Endodermal cell (in vitro differentiated cells): ENCODE results near the gene PTPRM. TPM values are rescaled to one million over a fixed set of nuclear protein-coding genes. Genes with fewer than 3 reads are reported as not detected.

Experiments used
- DNase-seq: peaks from one replicate; pipeline ENCODE4 v3.0.0-alpha.2; 2017
- H3K27ac ChIP-seq: 2 replicates; pipeline ENCODE4 v1.5.1; 2013; ENCODE audit warnings: mild to moderate bottlenecking, low read depth, low read length, moderate library complexity
- H3K27me3 ChIP-seq: 2 replicates; pipeline ENCODE4 v1.6.1; 2013; ENCODE audit warnings: mild to moderate bottlenecking, low read length, moderate library complexity; ENCODE audit not compliant: insufficient read depth, control insufficient read depth, poor library complexity, severe bottlenecking
- H3K36me3 ChIP-seq: 2 replicates; pipeline ENCODE4 v1.7.0; 2013; ENCODE audit warnings: mild to moderate bottlenecking, low read length, moderate library complexity; ENCODE audit not compliant: control insufficient read depth, insufficient read depth
- H3K4me1 ChIP-seq: one replicate; pipeline ENCODE4 v1.7.0; 2013; ENCODE audit warnings: low read length; ENCODE audit not compliant: control insufficient read depth, insufficient read depth
- H3K4me3 ChIP-seq: 2 replicates; pipeline ENCODE4 v1.5.1; 2013; ENCODE audit warnings: mild to moderate bottlenecking, low read length, moderate library complexity
- H3K9ac ChIP-seq: 2 replicates; pipeline ENCODE4 v1.6.1; 2013; ENCODE audit warnings: mild to moderate bottlenecking, low read length, moderate library complexity; ENCODE audit not compliant: poor library complexity, severe bottlenecking; ENCODE audit errors: extremely low read depth
- H3K9me3 ChIP-seq: 2 replicates; pipeline ENCODE4 v1.6.1; 2013; ENCODE audit warnings: mild to moderate bottlenecking, low read length, moderate library complexity; ENCODE audit not compliant: control insufficient read depth
- H3K27ac Mint-ChIP-seq: 2 replicates; pipeline ENCODE4 v1.8.0; 2020; ENCODE audit warnings: mixed read lengths
- H3K27me3 Mint-ChIP-seq: 2 replicates; pipeline ENCODE4 v1.8.0; 2021; ENCODE audit warnings: mild to moderate bottlenecking, mixed read lengths; ENCODE audit not compliant: insufficient read depth
- H3K36me3 Mint-ChIP-seq: 2 replicates; pipeline ENCODE4 v1.8.0; 2020; ENCODE audit warnings: low read depth, mixed read lengths
- H3K4me1 Mint-ChIP-seq: 2 replicates; pipeline ENCODE4 v1.8.0; 2020; ENCODE audit warnings: mixed read lengths
- H3K4me3 Mint-ChIP-seq: 2 replicates; pipeline ENCODE4 v1.8.0; 2020; ENCODE audit warnings: mild to moderate bottlenecking, moderate library complexity, mixed read lengths
- H3K9me3 Mint-ChIP-seq: 2 replicates; pipeline ENCODE4 v1.8.0; 2020; ENCODE audit warnings: mild to moderate bottlenecking, mixed read lengths
- WGBS, 2 experiments: methylation state at CpG; one replicate each; pipeline versions ENCODE4 v1.1.5 to v1.1.7; 2013; ENCODE audit warnings: missing lambda C conversion rate in 2 of 2, mixed read lengths in 1 of 2; ENCODE audit not compliant: insufficient coverage in 1 of 2, insufficient read length in 1 of 2; 5-methylcytosine and 5-hydroxymethylcytosine counted together
- total RNA-seq, 2 donors: library from RNA; stranded (reverse); fragmentation: NEBNext Ultra II Directional in 1 of 2; extraction: Animal tissue kit (Norgen Biotek cat#: 25700) in 1 of 2; gene quantifications; 2 replicates in 1 of 2; 3 replicates in 1 of 2; pipeline ENCODE4 v1.2.1, GENCODE V29; 2021
- TF ChIP-seq, protein P1 (sequence below): fragments of 200-600 bp; sonication (generic); conservative IDR thresholded peaks from 2 replicates; pipeline ENCODE4 v1.5.0; 2021; ENCODE audit warnings: antibody characterized with exemption, mild to moderate bottlenecking

Gene PTPRM
- total RNA-seq, 2 donors from 2014 or later: 47.2 to 57.6 TPM

DNA sequence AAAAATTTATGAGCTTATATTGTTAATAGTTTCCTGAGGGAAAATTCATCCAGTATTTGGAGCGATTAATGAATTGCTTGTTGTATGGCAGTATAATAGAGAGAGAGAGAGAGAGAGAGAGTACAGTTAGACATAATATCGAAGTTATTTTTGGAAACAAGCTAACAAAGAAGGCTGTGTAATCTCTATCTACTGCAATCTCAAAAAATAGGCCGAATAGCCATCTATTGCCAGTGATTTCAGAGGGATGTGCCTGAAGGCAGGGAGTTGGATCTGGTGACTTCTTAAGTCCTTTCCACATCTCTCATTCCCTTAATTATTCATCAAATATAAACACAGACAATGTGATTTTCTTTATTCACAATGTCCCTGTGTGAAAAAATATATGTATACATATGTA is 609.0 kb downstream of the PTPRM start:
- Histone ChIP-seq H3K27me3 (no peaks in the 10 kb centered on the region), H3K9me3 (peaks cover 38% of the 10 kb centered on the region), H3K27ac (peak overlapping the region; percentile 47), H3K4me3 (no peak overlapping the region), H3K36me3 (peaks cover 4% of the 10 kb centered on the region), H3K4me1 (no peaks in the 10 kb centered on the region), H3K9ac (no peak overlapping the region)
- Mint-ChIP-seq H3K27me3 (no peaks in the 10 kb centered on the region), H3K27ac (no peak overlapping the region), H3K4me1 (no peaks in the 10 kb centered on the region), H3K4me3 (no peak overlapping the region), H3K36me3 (peaks cover 5% of the 10 kb centered on the region), H3K9me3 (peaks cover 16% of the 10 kb centered on the region)
- 99 to 100% methylated on average over 2 to 3 of the region's 3 CpGs for WGBS, 2 experiments
- TF ChIP-seq, protein P1, sequence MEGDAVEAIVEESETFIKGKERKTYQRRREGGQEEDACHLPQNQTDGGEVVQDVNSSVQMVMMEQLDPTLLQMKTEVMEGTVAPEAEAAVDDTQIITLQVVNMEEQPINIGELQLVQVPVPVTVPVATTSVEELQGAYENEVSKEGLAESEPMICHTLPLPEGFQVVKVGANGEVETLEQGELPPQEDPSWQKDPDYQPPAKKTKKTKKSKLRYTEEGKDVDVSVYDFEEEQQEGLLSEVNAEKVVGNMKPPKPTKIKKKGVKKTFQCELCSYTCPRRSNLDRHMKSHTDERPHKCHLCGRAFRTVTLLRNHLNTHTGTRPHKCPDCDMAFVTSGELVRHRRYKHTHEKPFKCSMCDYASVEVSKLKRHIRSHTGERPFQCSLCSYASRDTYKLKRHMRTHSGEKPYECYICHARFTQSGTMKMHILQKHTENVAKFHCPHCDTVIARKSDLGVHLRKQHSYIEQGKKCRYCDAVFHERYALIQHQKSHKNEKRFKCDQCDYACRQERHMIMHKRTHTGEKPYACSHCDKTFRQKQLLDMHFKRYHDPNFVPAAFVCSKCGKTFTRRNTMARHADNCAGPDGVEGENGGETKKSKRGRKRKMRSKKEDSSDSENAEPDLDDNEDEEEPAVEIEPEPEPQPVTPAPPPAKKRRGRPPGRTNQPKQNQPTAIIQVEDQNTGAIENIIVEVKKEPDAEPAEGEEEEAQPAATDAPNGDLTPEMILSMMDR: no peak
- no peak for DNase-seq

GRCh38 chr18:8176554-8176953 is 609.4 kb downstream of the PTPRM start:
- no peaks in the 10 kb centered on the region for H3K4me1 ChIP-seq
- H3K9me3 Mint-ChIP-seq: peaks cover 16% of the 10 kb centered on the region
- TF ChIP-seq, protein P1: no peak
- DNase-seq: no peak
- 49 to 71% methylated on average over 4 of the region's 4 CpGs for WGBS, 2 experiments
- peak overlapping the region; percentile 47 for H3K27ac ChIP-seq
- no peak overlapping the region for H3K27ac Mint-ChIP-seq
- peaks cover 4% of the 10 kb centered on the region for H3K36me3 ChIP-seq
- H3K9ac ChIP-seq: no peak overlapping the region
- H3K36me3 Mint-ChIP-seq: peaks cover 5% of the 10 kb centered on the region
- H3K9me3 ChIP-seq: peaks cover 40% of the 10 kb centered on the region
- no peak overlapping the region for H3K4me3 Mint-ChIP-seq
- H3K27me3 Mint-ChIP-seq: no peaks in the 10 kb centered on the region
- no peaks in the 10 kb centered on the region for H3K27me3 ChIP-seq
- no peaks in the 10 kb centered on the region for H3K4me1 Mint-ChIP-seq
- H3K4me3 ChIP-seq: no peak overlapping the region

DNA sequence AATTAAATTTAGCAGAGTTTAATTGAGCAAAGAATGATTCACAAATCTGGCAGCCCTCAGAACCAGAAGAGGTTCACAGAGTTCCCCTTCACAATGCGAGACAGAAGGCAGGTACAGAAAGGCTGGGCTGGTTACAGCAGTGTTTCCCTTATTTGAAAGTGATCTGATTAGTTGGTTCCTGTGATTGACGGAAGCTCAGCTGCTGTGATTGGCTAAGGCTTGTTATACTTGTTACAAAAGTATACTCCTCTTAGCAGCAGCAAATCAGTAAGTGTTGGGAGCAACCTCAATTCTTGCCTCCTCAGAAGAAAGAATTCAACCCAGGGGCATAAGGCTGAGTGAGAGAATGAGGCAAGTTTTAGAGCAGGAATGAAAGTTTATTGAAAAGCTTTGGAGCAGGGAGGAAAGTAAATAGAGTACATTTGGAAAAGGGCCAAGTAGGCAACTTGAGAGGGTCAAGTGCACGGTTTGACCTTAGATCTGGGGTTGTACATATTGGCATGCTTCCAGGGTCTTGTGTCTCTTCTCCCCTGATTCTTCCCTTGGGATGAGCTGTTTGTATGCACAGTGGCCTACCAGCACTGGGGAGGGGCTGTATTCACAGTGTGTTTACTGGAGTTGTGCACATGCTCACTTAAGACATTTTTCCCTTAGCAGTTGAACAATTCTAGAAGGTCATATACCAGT is 610.4 kb downstream of the PTPRM start:
- Mint-ChIP-seq H3K4me1 (no peaks in the 10 kb centered on the region), H3K27me3 (no peaks in the 10 kb centered on the region), H3K9me3 (peaks cover 16% of the 10 kb centered on the region), H3K36me3 (peaks cover 5% of the 10 kb centered on the region), H3K4me3 (no peak overlapping the region), H3K27ac (no peak overlapping the region)
- no peak overlapping the region for H3K4me3 ChIP-seq
- H3K27me3 ChIP-seq: no peaks in the 10 kb centered on the region
- peaks cover 40% of the 10 kb centered on the region for H3K9me3 ChIP-seq
- no peak for DNase-seq
- 98 to 100% methylated on average over 2 to 3 of the region's 3 CpGs for WGBS, 2 experiments
- H3K36me3 ChIP-seq: peaks cover 4% of the 10 kb centered on the region
- TF ChIP-seq, protein P1: no peak
- H3K9ac ChIP-seq: no peak overlapping the region
- no peak overlapping the region for H3K27ac ChIP-seq
- no peaks in the 10 kb centered on the region for H3K4me1 ChIP-seq
